Measurements from ENCODE around the gene TMEM79.

DNA sequence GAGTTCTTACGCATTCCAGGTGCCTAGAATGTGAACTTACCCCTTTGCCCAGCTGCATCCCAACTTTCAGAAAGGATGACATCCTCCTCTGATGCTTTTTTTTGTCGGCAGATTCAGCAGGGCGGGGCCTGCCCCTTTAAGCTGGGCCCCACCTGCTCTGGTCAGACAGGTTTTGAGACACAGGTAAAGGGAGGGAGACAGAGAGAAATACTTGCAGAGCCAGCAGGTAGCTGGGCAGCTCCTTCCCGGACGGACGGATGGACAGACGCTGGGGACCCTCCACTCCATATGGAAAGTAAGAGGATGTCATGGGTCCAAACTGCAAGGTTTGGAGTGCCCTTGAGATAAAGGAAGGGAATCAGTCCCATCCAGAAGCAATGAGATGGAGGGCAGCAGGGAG lies at the start of gene TMEM79:
- TF ChIP-seq, protein P1, sequence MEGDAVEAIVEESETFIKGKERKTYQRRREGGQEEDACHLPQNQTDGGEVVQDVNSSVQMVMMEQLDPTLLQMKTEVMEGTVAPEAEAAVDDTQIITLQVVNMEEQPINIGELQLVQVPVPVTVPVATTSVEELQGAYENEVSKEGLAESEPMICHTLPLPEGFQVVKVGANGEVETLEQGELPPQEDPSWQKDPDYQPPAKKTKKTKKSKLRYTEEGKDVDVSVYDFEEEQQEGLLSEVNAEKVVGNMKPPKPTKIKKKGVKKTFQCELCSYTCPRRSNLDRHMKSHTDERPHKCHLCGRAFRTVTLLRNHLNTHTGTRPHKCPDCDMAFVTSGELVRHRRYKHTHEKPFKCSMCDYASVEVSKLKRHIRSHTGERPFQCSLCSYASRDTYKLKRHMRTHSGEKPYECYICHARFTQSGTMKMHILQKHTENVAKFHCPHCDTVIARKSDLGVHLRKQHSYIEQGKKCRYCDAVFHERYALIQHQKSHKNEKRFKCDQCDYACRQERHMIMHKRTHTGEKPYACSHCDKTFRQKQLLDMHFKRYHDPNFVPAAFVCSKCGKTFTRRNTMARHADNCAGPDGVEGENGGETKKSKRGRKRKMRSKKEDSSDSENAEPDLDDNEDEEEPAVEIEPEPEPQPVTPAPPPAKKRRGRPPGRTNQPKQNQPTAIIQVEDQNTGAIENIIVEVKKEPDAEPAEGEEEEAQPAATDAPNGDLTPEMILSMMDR (IDR thresholded peaks at IDR 0.05): no peak
- TF ChIP-seq ZFX (IDR thresholded peaks at IDR 0.05; ENCODE audit: borderline replicate concordance): no peak
